GM12875 (cell line): ENCODE measurements around the gene SEMA5A.

Experiments
- H3K4me3 ChIP-seq: one replicate; pipeline ENCODE4 v1.5.1; 2011; ENCODE audit warnings: low read depth, low read length, control low read depth
- TF ChIP-seq, protein P1 (sequence below): IDR thresholded peaks from 2 replicates; pipeline ENCODE4 v1.5.1; 2011; ENCODE audit warnings: low read depth, mild to moderate bottlenecking, control low read depth, inconsistent platforms, low read length, moderate library complexity, borderline replicate concordance; ENCODE audit not compliant: insufficient read depth

SEMA5A gene

DNA sequence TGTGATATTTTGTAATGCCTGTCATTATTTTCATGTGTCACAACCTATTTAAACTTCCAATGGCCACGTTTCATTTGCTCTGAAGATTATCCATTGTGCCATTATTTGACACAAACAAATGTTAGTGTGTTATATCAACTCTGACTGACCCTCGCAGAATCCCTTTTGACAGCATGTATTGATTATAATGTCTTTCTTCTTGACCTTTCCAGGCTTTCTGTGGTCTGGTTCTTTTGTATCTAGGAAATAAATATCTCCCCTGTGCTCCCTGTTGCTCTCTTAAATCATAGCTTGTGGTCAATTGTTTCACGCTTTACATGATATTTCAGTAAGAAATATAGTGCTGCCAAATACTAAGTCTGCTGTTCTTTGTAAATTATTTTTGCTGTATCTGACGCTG lies 442.6 kb downstream of the SEMA5A start:
- TF ChIP-seq, protein P1, sequence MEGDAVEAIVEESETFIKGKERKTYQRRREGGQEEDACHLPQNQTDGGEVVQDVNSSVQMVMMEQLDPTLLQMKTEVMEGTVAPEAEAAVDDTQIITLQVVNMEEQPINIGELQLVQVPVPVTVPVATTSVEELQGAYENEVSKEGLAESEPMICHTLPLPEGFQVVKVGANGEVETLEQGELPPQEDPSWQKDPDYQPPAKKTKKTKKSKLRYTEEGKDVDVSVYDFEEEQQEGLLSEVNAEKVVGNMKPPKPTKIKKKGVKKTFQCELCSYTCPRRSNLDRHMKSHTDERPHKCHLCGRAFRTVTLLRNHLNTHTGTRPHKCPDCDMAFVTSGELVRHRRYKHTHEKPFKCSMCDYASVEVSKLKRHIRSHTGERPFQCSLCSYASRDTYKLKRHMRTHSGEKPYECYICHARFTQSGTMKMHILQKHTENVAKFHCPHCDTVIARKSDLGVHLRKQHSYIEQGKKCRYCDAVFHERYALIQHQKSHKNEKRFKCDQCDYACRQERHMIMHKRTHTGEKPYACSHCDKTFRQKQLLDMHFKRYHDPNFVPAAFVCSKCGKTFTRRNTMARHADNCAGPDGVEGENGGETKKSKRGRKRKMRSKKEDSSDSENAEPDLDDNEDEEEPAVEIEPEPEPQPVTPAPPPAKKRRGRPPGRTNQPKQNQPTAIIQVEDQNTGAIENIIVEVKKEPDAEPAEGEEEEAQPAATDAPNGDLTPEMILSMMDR = no peak
- no peak overlapping the region for H3K4me3 ChIP-seq

DNA sequence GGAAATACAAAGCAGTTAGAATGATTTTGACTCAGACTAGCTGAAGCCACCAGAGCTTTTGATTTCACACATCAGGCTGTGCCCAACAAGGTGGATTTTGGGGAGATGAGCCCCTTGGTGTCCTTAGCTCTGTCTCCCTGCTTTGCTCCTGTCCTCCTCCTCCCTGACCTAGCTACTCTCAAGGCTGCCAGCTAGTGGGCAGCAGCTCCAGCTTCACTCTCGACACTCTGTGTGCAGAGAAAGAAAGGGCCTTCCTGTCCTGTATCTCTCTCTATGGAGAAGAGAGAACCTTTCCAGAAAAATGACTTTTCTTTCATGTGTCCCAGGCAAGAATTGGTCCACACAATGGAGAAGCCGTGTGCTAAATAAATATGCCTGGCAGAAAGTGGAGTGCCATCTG lies 446.2 kb downstream of the SEMA5A start:
- H3K4me3 ChIP-seq = no peak overlapping the region
- TF ChIP-seq, protein P1 = no peak

DNA sequence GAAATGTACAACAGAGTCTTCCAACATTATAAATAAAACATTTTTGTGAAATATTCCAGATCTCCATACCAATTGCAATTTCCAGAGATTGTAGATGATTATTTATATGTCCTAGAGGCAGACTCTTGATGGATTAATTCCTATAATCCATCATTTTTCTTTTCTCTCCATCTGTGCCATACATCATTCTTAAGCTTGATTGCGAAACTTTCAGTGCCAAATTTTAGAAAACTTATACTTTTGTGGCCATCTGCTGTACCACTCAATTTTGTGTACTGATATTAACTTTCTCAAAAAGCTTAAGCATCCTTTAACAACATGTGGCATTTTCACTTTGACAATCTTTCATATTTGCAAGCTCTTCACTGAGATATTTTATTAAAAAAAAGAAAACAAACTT lies 446.9 kb downstream of the SEMA5A start:
- H3K4me3 ChIP-seq = no peak overlapping the region
- TF ChIP-seq, protein P1 = no peak

DNA sequence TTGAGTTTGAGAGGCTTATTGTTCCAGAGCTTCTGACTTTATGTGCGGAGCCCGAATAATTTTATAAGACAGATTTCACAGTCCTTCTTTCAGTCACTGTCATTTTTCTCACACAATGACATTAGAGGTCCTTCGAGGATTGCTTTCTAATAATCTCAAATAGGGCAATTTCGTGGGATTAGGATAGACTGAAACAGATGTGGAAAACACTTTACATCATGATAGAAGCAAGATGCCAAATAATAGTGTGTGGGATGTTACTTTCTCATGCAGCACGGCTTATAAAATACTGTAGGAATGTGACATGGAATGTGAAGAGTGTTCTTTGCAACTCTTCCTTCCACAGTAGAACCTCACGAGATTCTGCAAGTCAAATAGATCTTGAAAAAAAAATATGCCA lies 451.3 kb downstream of the SEMA5A start:
- H3K4me3 ChIP-seq = no peak overlapping the region
- TF ChIP-seq, protein P1 = no peak

GRCh38 chr5:9091896-9092662 lies 453.8 kb downstream of the SEMA5A start:
- H3K4me3 ChIP-seq = no peak overlapping the region
- TF ChIP-seq, protein P1 = no peak

DNA sequence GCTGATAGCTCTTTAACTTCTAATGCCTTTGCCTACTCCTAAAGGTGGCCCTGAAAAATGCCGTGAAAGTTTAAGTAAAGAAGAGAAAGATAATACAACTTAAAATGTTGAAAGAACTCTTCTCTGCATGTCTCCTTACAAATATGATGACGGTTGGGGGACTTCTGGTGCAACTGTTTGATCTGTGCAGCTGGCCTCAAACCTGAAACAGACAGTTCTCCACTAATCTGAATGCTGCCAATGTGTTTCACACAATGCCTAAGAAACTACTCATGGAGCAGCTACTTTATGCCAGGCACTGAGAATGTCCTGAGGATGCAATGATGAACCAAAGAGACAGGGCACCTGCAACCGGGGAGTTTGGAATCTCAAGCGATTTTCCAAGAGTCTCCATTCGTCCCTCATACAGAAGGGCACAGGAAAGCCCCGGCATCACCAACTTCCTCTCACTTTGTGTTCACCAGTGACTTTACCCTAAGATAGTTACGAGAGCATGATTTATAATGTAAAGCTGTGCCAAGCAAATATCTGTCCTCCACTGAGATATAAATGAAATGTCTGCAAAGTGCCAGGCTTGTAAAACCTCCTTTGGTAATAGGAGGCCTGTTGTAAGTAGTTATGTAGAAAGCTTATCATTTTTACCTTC lies 455.4 kb downstream of the SEMA5A start:
- TF ChIP-seq, protein P1 = no peak

GRCh38 chr5:9089893-9090292 lies 456.0 kb downstream of the SEMA5A start:
- no peak overlapping the region for H3K4me3 ChIP-seq
- TF ChIP-seq, protein P1 = no peak

More for the DNA sequence above, 455.4 kb downstream of the SEMA5A start:
- no peak overlapping the region for H3K4me3 ChIP-seq
